Mononuclear cell (primary cell): Measurements from ENCODE around the gene RAPGEF3. TPM values are rescaled to one million over a fixed set of nuclear protein-coding genes. Genes with fewer than 3 reads are reported as not detected.

Experiments
- H3K27me3 ChIP-seq: 2 replicates; pipeline ENCODE4 v1.6.0; 2011; ENCODE audit warnings: low read length, control low read depth; ENCODE audit not compliant: insufficient read depth
- H3K4me1 ChIP-seq: 2 replicates; pipeline ENCODE4 v1.5.1; 2011; ENCODE audit warnings: mild to moderate bottlenecking, low read length, control low read depth; ENCODE audit not compliant: insufficient read depth
- H3K4me3 ChIP-seq: 2 replicates; pipeline ENCODE4 v1.5.1; 2011; ENCODE audit warnings: mild to moderate bottlenecking, low read length, moderate library complexity
- H3K9me3 ChIP-seq: 2 replicates; pipeline ENCODE4 v1.5.1; 2011; ENCODE audit warnings: low read depth, mild to moderate bottlenecking, control low read depth, low read length
- total RNA-seq: library from RNA; depleted of rRNA; stranded (reverse); fragments of >200 nt; gene quantifications from one replicate; pipeline ENCODE4 v1.2.3, GENCODE V29; 2012

RAPGEF3 gene
- total RNA-seq, 1 donor, result 0.42 TPM

DNA sequence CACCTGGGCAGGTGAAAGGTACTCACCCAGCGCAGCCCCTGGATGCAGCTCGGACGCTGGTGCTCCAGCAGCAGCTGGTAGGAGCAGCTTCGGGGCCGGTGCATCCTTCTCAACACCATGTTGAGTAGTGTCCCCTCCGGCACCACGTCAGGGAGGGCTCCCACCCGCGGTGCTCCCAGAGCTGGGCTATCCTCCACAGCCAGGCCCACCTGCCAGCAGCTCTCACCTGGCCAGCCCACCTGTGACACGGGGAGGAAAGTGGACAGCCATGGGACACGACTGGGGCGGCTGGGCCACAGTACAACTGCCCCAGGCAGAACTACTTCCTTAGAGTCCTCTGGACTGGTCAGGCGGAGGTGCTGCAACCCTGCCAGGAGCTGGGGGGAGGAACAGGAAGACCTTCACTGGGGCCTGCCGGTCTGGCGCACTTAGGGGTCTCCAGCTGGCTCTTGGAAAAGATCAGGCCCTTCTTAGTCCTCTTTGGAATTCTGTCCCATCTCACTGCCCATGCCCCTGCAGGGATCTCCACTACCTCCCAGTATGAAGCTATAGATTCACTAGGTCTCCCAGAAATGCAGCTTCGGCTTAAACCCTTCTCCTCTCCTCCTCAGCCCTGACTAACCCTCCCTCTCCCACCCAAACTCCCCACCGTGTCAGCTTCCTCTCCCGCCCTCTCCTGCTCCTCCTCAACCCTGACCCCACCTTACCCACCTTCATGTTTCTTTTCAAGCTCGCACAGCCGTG lies 668 bp downstream of the RAPGEF3 start:
- peaks cover 45% of the 10 kb centered on the region for H3K4me1 ChIP-seq
- no peaks in the 10 kb centered on the region for H3K27me3 ChIP-seq
- H3K9me3 ChIP-seq, result no peaks in the 10 kb centered on the region
- no peak overlapping the region for H3K4me3 ChIP-seq

DNA sequence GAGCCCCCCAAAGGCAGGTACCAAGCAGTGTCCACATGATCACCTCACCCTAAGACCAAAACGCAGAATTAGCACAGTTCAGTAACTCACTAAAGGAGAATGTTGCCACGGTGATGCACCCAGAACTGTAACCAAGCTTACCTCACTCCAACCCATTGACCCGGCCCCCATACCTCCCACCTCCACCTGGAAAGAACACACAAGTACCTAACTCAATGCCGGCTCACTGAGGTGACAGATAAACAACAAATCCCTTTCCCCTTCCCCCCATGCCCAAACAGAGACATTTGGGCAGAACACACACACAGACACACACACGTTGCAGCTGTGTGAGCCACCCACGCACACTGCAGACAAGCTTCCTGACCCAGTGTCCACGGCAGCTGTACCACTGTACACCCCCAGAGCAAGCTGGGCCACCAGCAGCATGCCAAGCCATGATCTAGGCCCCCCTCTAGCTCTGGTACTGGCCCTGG lies 1.3 kb downstream of the RAPGEF3 start:
- no peaks in the 10 kb centered on the region for H3K27me3 ChIP-seq
- no peak overlapping the region for H3K4me3 ChIP-seq
- peaks cover 45% of the 10 kb centered on the region for H3K4me1 ChIP-seq
- no peaks in the 10 kb centered on the region for H3K9me3 ChIP-seq

- no peaks in the 10 kb centered on the region for H3K9me3 ChIP-seq
- H3K4me1 ChIP-seq, result peaks cover 45% of the 10 kb centered on the region
- no peaks in the 10 kb centered on the region for H3K27me3 ChIP-seq
- H3K4me3 ChIP-seq, result no peak overlapping the region
Observed at GRCh38 chr12:47755655-47756562, 2.8 kb downstream of the RAPGEF3 start.

DNA sequence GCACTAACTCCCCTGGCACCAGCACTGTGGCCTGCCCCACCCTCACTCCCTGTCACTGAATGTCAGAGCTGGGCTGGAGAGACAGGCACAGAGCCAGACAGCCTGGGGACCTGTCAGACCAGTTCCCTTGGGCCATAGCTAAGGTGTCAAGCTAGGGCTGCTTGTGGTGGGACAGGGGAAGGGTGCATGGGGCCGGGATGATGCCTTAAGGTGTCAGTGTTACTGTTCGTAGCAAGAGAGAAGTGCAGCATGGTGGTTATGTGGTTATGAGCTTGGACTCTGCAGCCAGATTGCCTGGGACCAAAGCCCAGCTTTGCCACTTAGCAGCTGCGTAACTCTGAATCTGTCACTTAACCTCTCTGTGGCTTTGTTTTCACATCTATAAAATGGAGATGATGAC lies 3.8 kb downstream of the RAPGEF3 start:
- Histone ChIP-seq H3K4me3 (no peak overlapping the region), H3K27me3 (no peaks in the 10 kb centered on the region), H3K9me3 (no peaks in the 10 kb centered on the region), H3K4me1 (peaks cover 44% of the 10 kb centered on the region)

- Histone ChIP-seq H3K27me3 (no peaks in the 10 kb centered on the region), H3K4me3 (no peak overlapping the region), H3K9me3 (no peaks in the 10 kb centered on the region), H3K4me1 (peaks cover 37% of the 10 kb centered on the region)
Observed at GRCh38 chr12:47754126-47754525, 4.6 kb downstream of the RAPGEF3 start.

DNA sequence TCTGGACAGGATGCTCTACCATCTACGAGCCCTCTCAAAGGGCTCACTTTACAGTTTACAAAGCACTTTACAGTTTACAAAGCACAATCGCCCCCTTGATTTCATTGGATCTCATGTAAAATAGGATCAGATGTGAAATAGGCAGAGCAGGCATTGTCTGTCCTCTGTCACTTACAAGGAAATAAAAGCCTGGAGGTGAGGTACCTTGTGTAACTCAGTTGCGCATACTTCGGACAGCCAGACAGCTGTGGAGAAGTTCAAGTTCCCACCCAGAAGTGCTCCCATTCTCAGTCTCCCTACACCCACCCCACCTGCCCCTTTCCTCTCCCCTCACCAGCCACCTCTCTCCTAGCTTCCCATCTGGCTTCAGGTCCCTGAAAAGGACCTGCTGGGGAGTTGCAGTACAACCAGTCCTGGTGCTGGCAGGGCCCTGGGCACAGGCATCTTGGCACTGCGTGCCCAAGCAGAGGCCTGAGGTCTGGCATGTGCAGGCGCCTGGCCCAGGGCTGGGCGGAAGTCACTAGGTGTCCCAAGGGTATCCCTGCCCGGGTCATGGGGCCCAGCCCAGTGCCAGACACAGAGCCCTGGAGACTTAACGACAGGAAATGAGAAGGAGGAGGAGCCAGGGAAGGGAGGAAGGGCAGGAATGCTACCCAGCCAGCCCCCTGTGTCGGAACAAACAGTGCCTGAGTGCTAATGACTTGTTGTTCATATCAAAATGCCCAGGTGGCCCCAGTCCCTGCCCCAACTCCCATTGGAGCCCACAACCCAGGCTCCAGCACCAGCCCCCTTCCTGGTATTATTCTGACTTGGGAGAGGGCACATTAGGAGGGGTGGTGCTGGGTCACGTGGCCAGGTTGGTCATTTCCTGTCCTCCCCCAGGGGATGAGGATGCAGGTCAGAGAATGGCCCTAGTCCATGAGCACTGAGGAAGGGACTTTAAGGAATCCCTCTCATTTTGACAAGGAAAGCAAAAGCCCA lies 5.4 kb downstream of the RAPGEF3 start:
- H3K27me3 ChIP-seq, result no peaks in the 10 kb centered on the region
- peaks cover 32% of the 10 kb centered on the region for H3K4me1 ChIP-seq
- no peak overlapping the region for H3K4me3 ChIP-seq
- H3K9me3 ChIP-seq, result no peaks in the 10 kb centered on the region

GRCh38 chr12:47752552-47752951 lies 6.1 kb downstream of the RAPGEF3 start:
- Histone ChIP-seq H3K9me3 (no peaks in the 10 kb centered on the region), H3K4me3 (no peak overlapping the region), H3K4me1 (peaks cover 24% of the 10 kb centered on the region), H3K27me3 (no peaks in the 10 kb centered on the region)

DNA sequence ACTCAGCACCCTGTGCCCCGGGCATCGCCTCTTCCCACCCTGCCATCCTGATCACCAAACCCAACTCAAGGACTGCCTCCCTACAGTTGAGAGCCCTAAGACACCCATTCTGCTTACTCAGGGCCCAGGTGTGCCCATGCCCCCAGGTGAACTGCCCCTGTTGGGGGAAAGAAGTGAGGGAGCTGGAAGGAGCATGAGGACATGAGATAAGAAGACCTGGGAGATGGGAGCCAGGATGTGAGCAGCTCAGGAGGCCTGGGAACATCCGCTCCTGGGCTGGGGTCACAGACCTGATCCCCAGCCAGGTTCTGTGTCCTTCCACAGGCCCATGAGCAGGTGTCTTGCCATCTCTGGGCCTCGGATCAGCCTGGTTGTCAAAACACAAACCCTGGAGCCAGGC lies 6.6 kb downstream of the RAPGEF3 start:
- no peak overlapping the region for H3K4me3 ChIP-seq
- peaks cover 25% of the 10 kb centered on the region for H3K4me1 ChIP-seq
- no peaks in the 10 kb centered on the region for H3K27me3 ChIP-seq
- no peaks in the 10 kb centered on the region for H3K9me3 ChIP-seq

- Histone ChIP-seq H3K4me1 (peaks cover 31% of the 10 kb centered on the region), H3K4me3 (no peak overlapping the region), H3K9me3 (no peaks in the 10 kb centered on the region), H3K27me3 (no peaks in the 10 kb centered on the region)
Observed at GRCh38 chr12:47751561-47751960, 7.1 kb downstream of the RAPGEF3 start.

DNA sequence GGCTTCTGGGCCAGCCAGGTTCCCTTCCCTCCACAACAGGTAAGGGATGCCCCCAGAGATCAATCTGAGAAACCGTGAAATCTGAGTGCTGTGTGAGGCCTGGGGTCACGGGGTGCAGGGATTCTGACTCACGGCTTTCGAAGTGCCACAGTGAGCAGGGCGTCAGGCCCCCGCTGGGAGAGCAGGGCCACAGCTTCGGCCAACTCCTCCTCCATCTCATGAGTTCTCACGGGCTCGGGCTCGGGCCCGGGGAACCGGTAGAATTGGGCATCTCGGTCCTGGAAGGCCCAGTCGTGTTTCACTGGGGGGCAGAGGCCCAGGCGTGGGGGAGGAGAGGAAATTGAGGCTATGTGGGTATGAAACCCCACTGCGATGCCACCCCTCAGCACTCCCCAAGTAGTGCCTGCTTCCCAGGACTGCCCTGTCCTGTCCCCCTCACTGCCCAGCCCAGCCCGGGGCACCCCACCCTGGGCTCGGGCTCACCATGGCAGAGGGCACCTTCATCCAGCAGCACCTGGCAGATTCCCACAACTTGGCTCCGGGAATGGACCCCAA lies 7.7 kb downstream of the RAPGEF3 start:
- Histone ChIP-seq H3K4me3 (no peak overlapping the region), H3K9me3 (no peaks in the 10 kb centered on the region), H3K4me1 (peaks cover 31% of the 10 kb centered on the region), H3K27me3 (no peaks in the 10 kb centered on the region)

DNA sequence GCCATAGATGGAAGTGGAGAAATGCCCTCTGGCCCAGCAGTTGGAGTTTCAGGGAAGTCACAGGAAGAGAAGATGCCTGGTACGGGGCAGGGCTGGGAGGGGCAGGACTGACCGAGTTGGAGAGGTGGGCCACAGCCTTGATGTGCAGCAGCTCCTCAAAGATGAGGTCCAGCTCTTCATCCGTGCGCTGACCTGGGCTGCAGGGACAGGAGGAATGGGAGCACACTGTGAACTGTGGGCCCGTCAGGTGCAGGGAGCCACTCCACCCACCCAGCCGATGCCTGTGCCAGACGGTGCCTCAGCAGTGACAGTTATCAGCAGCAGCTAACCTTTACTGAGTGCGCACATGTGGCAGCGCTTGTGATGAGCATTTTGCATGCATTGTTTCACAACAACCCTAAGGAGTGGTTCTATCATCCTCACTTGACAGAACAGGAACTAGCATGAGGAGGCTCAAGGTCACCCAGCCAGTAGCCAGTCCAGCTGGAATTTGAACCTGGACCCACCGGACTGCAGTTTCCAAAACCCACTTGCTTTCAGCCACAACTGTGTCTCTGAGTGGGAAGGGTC lies 8.4 kb downstream of the RAPGEF3 start:
- Histone ChIP-seq H3K27me3 (no peaks in the 10 kb centered on the region), H3K9me3 (no peaks in the 10 kb centered on the region), H3K4me1 (peaks cover 24% of the 10 kb centered on the region), H3K4me3 (no peak overlapping the region)

GRCh38 chr12:47748899-47749298 lies 9.8 kb downstream of the RAPGEF3 start:
- Histone ChIP-seq H3K4me3 (no peak overlapping the region), H3K9me3 (no peaks in the 10 kb centered on the region), H3K4me1 (peaks cover 22% of the 10 kb centered on the region), H3K27me3 (no peaks in the 10 kb centered on the region)

DNA sequence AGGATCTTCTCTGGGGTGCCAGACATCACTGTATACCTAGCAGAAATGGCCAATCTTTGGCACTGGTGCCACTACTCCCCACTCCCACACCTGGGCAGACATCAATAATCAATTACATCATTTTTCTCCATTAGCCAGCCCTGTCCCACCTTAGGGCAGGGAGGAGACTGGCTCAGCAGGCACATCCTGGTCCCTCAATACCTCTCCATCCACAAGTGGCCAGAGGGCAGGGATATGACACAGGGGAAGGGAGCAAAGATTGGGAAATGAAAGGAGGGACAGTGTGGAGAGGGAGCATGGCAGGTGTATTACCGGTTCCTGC lies 10.2 kb downstream of the RAPGEF3 start:
- Histone ChIP-seq H3K4me3 (no peak overlapping the region), H3K9me3 (no peaks in the 10 kb centered on the region), H3K27me3 (no peaks in the 10 kb centered on the region), H3K4me1 (peaks cover 18% of the 10 kb centered on the region)
